SK-N-MC (cell line): ENCODE measurements around the gene C6orf136.

Source experiments
- EZH2 ChIP-seq: fragments of 200-600 bp; sonication (generic); IDR thresholded peaks from one replicate; pipeline ENCODE4 v1.6.1; 2017; ENCODE audit warnings: antibody characterized with exemption
- POLR2AphosphoS5 ChIP-seq: IDR thresholded peaks from 2 replicates; pipeline ENCODE4 v1.6.1; 2012; ENCODE audit warnings: mild to moderate bottlenecking, low read depth, low read length, borderline replicate concordance

- TF ChIP-seq POLR2AphosphoS5 (no peak; the same call in 1 of the 2 replicates), EZH2 (no peak)
Observed at GRCh38 chr6:30613251-30614043, 33.5 kb upstream of the C6orf136 start.
